HG03097 (cell line): ENCODE data around the gene RBMY1B.
"Not testable (repeated sequence)": the region's sequence is repeated elsewhere in the genome, so short reads cannot be mapped to it uniquely, and the experiment has no call there.

Experiments used
- ATAC-seq: cut with Tn5 transposase; IDR thresholded peaks from one replicate; pipeline ENCODE4 v1.9.1; 2021; ENCODE audit not compliant: unreplicated experiment, low FRiP score

The RBMY1B gene

DNA sequence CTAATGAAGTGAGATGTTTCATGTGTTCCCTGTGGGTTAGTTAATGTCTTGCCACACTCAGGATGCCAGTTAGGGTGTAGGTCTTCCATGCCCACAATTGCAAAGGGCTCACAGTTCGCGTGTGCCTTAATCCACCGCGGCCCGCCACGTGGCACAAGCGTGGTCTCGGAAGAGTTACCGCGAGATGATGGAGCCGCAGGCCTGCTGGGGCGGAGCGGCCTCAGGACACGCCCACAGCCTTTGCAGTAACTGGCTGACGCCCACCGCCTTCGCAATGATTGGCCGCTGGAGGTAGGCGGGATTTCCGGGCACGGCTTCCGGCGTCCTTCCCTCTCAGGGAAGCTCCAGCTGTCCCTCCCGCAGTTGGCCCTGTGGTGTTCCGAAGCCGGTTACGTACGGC lies at the start of gene RBMY1B:
Gene RBMY1B (plus strand): TSS at position 301 of the 400 bp plus-strand sequence. CDS start 2,013 bp downstream, outside the sequence.
- not testable (repeated sequence) for ATAC-seq

- not testable (repeated sequence) for ATAC-seq
Observed at GRCh38 chrY:21462915-21463314, 48.2 kb upstream of the RBMY1B start.

DNA sequence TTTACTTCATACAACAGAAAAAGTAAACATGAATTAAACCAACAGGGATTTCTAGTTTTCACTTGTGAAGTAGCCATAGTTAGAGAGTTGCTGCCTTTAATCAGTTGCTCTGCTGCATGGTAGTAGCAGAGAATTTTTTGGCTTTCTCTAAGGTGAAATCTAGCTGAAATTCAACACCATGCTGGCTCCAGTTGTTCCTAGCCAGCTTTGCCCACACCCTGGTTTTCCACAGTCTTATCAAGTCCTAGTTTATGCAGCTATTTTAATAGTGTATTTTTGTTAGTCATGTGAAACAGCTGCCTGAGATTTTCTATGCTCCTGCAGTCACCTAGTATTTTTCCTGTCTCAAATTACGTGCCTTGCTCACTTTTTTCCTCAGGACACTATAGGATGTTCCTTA lies 28.2 kb upstream of the RBMY1B start:
- no peak for ATAC-seq

- not testable (repeated sequence) for ATAC-seq
Observed at GRCh38 chrY:21534579-21534978, 23.4 kb downstream of the RBMY1B start, which contains the start of gene RBMY1A1. Gene RBMY1A1 (plus strand): TSS chrY:21534879. CDS start chrY:21536892, 2,013 bp downstream.

DNA sequence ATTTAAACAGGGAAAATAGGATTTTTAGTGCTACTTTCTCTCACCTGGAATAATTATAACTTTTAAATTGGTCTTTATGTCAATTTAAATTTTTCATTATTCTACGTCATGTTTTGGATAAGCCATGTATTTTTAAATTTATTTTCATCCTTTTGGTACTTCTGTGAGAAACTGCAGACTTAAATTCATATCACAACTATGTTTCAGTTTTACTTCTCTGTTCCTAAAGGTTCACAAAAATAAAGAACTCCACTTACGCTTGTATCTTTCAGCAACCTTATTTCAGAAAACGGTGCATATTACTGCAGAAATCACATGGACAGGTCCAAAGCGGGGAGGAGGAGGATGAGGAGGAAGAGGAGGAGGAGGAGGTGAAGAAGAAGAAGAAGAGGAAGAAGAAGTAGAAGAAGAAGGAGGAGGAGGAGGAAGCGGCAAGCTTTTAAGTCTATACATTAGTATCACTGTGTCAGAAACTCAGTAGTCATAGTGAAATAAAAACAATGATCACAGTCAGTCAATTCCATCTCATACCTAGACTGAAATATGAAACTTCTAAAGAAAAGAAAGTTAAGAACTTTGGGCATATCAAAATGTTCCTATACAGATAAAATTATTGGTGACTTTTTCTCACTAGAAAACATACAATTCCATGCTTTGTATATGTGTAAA lies 48.3 kb downstream of the RBMY1B start:
- ATAC-seq = not testable (repeated sequence)
